GM08714 (cell line): ENCODE results near the gene KLHL29.

Experiments
- H3K4me3 ChIP-seq: fragments of 200-500 bp; sonication (Bioruptor generic); 2 replicates; pipeline ENCODE4 v1.5.1; 2014; ENCODE audit warnings: mild to moderate bottlenecking, low read length, inconsistent platforms
- ZNF274 ChIP-seq: IDR thresholded peaks from 2 replicates; pipeline ENCODE4 v1.6.1; 2012; ENCODE audit warnings: mild to moderate bottlenecking, low read depth, low read length

The KLHL29 gene

DNA sequence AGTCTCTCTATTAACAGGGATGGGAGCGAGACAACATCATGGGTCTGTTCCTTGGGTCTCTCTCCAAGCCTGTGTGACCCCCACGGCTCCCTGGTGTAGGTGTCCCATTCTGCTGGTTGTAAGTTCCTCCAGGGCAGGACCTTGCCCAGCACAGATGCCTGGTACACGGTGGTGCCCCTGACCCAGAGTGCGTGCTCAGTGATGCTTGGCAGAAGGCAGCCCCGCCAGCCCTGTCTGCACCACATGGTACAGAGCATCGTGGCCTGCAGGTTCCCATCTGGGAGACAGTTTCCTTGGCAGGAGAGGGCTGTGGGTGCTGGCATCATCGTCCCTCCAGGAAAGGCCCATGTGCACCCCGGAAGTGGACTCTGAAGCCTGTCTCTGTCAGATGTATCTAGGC is 249.0 kb downstream of the KLHL29 start:
- no peak overlapping the region for H3K4me3 ChIP-seq
- no peak for TF ChIP-seq ZNF274

GRCh38 chr2:23635442-23636340 is 250.7 kb downstream of the KLHL29 start:
- no peak for TF ChIP-seq ZNF274
- H3K4me3 ChIP-seq: no peak overlapping the region

DNA sequence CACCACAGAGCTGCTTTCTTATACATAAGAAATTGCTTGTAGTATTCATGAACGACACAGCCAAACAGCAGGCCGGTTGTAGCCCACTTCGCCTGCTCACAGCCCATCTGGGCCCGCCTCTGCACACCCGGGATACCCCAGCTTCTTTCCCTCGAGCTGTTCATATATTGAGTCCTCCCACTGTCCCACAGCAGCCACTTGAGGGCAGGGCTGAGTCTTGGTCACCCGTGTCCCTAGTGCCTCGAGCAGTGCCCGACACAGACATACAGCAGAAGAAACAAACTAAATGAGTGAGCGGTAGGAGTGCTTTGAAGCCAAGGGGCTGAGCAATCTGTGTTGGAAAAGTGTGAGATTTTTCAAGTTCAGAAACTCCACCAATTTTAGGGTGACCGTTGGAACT is 251.4 kb downstream of the KLHL29 start:
- TF ChIP-seq ZNF274: no peak
- no peak overlapping the region for H3K4me3 ChIP-seq

- no peak overlapping the region for H3K4me3 ChIP-seq
- no peak for TF ChIP-seq ZNF274
Measured at GRCh38 chr2:23637011-23637778, 252.2 kb downstream of the KLHL29 start.

GRCh38 chr2:23639406-23639982 is 254.5 kb downstream of the KLHL29 start:
- no peak for TF ChIP-seq ZNF274
- H3K4me3 ChIP-seq: no peak overlapping the region

- no peak for TF ChIP-seq ZNF274
- no peak overlapping the region for H3K4me3 ChIP-seq
Measured at GRCh38 chr2:23640711-23641110, 255.7 kb downstream of the KLHL29 start.

DNA sequence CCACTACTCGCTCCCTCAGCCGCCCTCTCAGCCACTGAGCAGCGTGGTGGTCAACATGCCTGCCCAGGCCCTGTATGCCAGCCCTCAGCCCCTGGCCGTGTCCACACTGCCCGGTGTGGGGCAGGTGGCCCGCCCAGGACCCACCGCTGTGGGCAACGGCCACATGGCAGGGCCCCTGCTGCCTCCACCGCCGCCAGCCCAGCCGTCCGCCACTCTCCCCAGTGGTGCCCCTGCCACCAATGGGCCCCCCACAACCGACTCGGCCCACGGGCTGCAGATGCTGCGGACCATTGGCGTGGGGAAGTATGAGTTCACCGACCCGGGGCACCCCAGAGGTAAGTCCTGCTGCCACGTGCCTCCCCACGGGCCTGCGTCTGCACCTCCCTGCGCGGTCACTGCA is 257.5 kb downstream of the KLHL29 start:
- no peak overlapping the region for H3K4me3 ChIP-seq
- TF ChIP-seq ZNF274: no peak

DNA sequence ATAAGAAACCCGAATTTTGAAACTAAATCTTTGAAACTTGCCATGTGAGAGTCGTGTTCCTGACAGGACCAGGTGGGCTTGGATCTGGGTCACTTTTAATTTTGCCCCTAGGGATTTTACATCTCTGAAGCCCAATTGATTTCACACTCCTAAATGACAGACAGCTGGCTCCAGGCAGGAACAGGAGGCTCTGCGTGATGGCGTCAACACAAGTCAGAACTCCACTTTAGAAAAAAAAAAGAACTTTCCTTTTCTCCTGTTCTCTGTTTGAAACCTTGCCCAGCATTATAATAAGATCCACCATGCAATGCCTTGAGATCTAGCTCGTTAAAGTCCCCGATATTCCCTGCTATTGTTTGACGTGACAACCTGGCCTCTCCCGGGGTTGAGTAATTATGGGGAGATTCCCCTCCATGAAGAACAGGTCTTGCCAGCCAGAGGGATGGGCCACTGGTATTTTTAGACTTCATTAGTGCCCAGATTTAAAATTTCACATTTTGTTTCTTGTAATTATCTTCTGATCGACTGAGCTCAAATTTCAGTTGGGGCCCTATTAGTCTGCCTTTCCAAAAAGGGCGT is 260.3 kb downstream of the KLHL29 start:
- no peak for TF ChIP-seq ZNF274
- H3K4me3 ChIP-seq: no peak overlapping the region

DNA sequence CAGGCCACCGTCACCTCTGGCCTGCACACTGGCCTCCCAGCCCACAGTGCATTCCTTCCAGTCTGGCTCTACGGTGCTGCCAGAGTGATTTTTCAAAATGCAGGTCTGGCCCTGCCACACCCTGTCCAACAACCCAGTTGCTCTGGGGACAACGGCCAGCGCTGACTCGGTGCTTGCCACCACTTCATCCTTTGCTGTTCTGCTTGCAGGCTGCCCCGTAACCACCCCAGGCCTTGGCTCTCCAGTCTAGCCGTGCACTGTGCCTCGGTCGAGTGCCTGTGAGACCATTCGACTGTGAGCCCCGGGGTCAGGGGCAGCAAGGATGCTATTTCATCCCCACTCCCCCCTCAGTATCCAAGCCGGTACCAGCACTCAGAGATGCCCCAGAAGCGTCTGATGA is 262.6 kb downstream of the KLHL29 start:
- no peak for TF ChIP-seq ZNF274
- H3K4me3 ChIP-seq: no peak overlapping the region

- H3K4me3 ChIP-seq: no peak overlapping the region
- no peak for TF ChIP-seq ZNF274
Measured at GRCh38 chr2:23649303-23649702, 264.3 kb downstream of the KLHL29 start.

- no peak overlapping the region for H3K4me3 ChIP-seq
- no peak for TF ChIP-seq ZNF274
Measured at GRCh38 chr2:23649819-23650218, 264.8 kb downstream of the KLHL29 start.

- TF ChIP-seq ZNF274: no peak
- H3K4me3 ChIP-seq: no peak overlapping the region
Measured at GRCh38 chr2:23651187-23652080, 266.5 kb downstream of the KLHL29 start.

- no peak overlapping the region for H3K4me3 ChIP-seq
- no peak for TF ChIP-seq ZNF274
Measured at GRCh38 chr2:23653326-23653725, 268.3 kb downstream of the KLHL29 start.
